DND-41 (cell line): Measurements from ENCODE around the gene SCGB1A1.

ENCODE experiments used
- ATAC-seq: fragments of 200-7000 bp; cut with Tn5 transposase; 3 replicates; pipeline ENCODE4 v1.9.1; 2021; ENCODE audit warnings: low read depth; ENCODE audit not compliant: insufficient read depth
- DNase-seq: peaks from one replicate; pipeline ENCODE4 v3.0.0-alpha.2; 2020
- H2AFZ ChIP-seq: 2 replicates; pipeline ENCODE4 v1.6.0; 2012; ENCODE audit warnings: low read depth, low read length
- H3K27ac ChIP-seq: 2 replicates; pipeline ENCODE4 v1.5.1; 2012; ENCODE audit warnings: low read length, inconsistent platforms
- H3K27me3 ChIP-seq: fragments of 200-600 bp; sonication (generic); 2 replicates; pipeline ENCODE4 v1.6.0; 2012; ENCODE audit warnings: low read length, mild to moderate bottlenecking, inconsistent platforms; ENCODE audit not compliant: insufficient read depth, poor library complexity
- H3K36me3 ChIP-seq: 2 replicates; pipeline ENCODE4 v1.5.1; 2012; ENCODE audit warnings: low read length, inconsistent platforms; ENCODE audit not compliant: insufficient read depth
- H3K4me1 ChIP-seq: 2 replicates; pipeline ENCODE4 v1.5.1; 2012; ENCODE audit warnings: mild to moderate bottlenecking, low read length; ENCODE audit not compliant: insufficient read depth
- H3K4me2 ChIP-seq: 2 replicates; pipeline ENCODE4 v1.6.0; 2012; ENCODE audit warnings: mild to moderate bottlenecking, moderate library complexity, low read length, inconsistent platforms; ENCODE audit not compliant: insufficient read depth
- H3K4me3 ChIP-seq, 2 experiments: fragments of 200-600 bp in 1 of 2; shearing (Covaris generic) in 1 of 2; 2 replicates each; pipeline ENCODE4 v1.5.1; 2012 to 2016; ENCODE audit warnings: inconsistent platforms in 2 of 2, low read length in 2 of 2, mild to moderate bottlenecking in 2 of 2, low read depth in 1 of 2, moderate library complexity in 1 of 2
- H3K79me2 ChIP-seq: 2 replicates; pipeline ENCODE4 v1.6.0; 2012; ENCODE audit warnings: low read length, inconsistent platforms; ENCODE audit not compliant: insufficient read depth
- H3K9ac ChIP-seq: 2 replicates; pipeline ENCODE4 v1.6.0; 2012; ENCODE audit warnings: low read depth, mild to moderate bottlenecking, inconsistent platforms, low read length, moderate library complexity
- H3K9me3 ChIP-seq: 2 replicates; pipeline ENCODE4 v1.5.1; 2012; ENCODE audit warnings: low read length, moderate library complexity, mild to moderate bottlenecking, inconsistent platforms; ENCODE audit not compliant: insufficient read depth, severe bottlenecking
- H4K20me1 ChIP-seq: 2 replicates; pipeline ENCODE4 v1.6.0; 2012; ENCODE audit warnings: low read length; ENCODE audit not compliant: insufficient read depth
- EZH2 ChIP-seq: IDR thresholded peaks from 3 replicates; pipeline ENCODE4 v1.6.1; 2012; ENCODE audit warnings: borderline replicate concordance, low read depth, mild to moderate bottlenecking, moderate library complexity, low read length, inconsistent platforms; ENCODE audit not compliant: severe bottlenecking
- TF ChIP-seq, protein P1 (sequence below): IDR thresholded peaks from 2 replicates; pipeline ENCODE4 v1.5.1; 2012; ENCODE audit warnings: borderline replicate concordance, low read length, moderate library complexity, mild to moderate bottlenecking; ENCODE audit not compliant: poor library complexity, severe bottlenecking; ENCODE audit errors: extremely low read depth

SCGB1A1 gene

DNA sequence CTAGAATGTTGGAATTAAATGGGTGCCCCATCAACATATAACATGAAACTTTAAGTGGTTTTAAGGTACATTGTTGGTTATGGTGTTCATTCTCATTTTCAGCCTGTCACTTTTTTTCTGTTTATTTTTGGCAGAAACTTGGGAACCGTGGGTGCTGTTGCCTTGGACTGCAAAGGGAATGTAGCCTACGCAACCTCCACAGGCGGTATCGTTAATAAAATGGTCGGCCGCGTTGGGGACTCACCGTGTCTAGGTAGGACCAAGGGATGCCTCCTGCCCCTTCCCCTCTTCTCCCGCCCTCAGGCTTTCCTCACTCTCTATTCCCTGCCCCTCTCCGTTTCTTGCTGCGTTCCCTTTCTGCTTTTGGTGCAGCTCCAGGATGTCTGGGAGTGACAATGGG lies 29.8 kb upstream of the SCGB1A1 start:
- Histone ChIP-seq H3K27ac (no peak overlapping the region), H3K9ac (no peak overlapping the region), H3K4me2 (no peak overlapping the region), H3K27me3 (peaks cover 28% of the 10 kb centered on the region), H2AFZ (no peak overlapping the region), H3K79me2 (no peaks in the 10 kb centered on the region), H3K4me1 (no peaks in the 10 kb centered on the region), H3K36me3 (no peaks in the 10 kb centered on the region), H4K20me1 (no peaks in the 10 kb centered on the region; the same call in 1 of the 2 replicates), H3K9me3 (no peaks in the 10 kb centered on the region), H3K4me3 (no peak overlapping the region)
- DNase-seq (no peak), ATAC-seq (no peak)
- TF ChIP-seq, protein P1, sequence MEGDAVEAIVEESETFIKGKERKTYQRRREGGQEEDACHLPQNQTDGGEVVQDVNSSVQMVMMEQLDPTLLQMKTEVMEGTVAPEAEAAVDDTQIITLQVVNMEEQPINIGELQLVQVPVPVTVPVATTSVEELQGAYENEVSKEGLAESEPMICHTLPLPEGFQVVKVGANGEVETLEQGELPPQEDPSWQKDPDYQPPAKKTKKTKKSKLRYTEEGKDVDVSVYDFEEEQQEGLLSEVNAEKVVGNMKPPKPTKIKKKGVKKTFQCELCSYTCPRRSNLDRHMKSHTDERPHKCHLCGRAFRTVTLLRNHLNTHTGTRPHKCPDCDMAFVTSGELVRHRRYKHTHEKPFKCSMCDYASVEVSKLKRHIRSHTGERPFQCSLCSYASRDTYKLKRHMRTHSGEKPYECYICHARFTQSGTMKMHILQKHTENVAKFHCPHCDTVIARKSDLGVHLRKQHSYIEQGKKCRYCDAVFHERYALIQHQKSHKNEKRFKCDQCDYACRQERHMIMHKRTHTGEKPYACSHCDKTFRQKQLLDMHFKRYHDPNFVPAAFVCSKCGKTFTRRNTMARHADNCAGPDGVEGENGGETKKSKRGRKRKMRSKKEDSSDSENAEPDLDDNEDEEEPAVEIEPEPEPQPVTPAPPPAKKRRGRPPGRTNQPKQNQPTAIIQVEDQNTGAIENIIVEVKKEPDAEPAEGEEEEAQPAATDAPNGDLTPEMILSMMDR = no peak
- TF ChIP-seq EZH2 = no peak

GRCh38 chr11:62390237-62390636 lies 28.6 kb upstream of the SCGB1A1 start:
- Histone ChIP-seq H3K27me3 (peaks cover 28% of the 10 kb centered on the region), H3K27ac (no peak overlapping the region), H3K79me2 (no peaks in the 10 kb centered on the region), H3K9ac (no peak overlapping the region), H3K4me1 (no peaks in the 10 kb centered on the region), H3K9me3 (no peaks in the 10 kb centered on the region), H3K4me3 (no peak overlapping the region), H3K36me3 (no peaks in the 10 kb centered on the region), H2AFZ (no peak overlapping the region), H3K4me2 (no peak overlapping the region), H4K20me1 (no peaks in the 10 kb centered on the region; the same call in 1 of the 2 replicates)
- no peak for TF ChIP-seq EZH2
- TF ChIP-seq, protein P1 = no peak
- no peak for DNase-seq
- ATAC-seq = no peak

GRCh38 chr11:62390722-62391121 lies 28.1 kb upstream of the SCGB1A1 start:
- Histone ChIP-seq H3K27me3 (peaks cover 28% of the 10 kb centered on the region), H3K4me2 (no peak overlapping the region), H3K79me2 (no peaks in the 10 kb centered on the region), H2AFZ (no peak overlapping the region), H3K4me3 (no peak overlapping the region), H3K9ac (no peak overlapping the region), H4K20me1 (no peaks in the 10 kb centered on the region; the same call in 1 of the 2 replicates), H3K27ac (no peak overlapping the region), H3K9me3 (no peaks in the 10 kb centered on the region), H3K4me1 (no peaks in the 10 kb centered on the region), H3K36me3 (no peaks in the 10 kb centered on the region)
- no peak for DNase-seq
- ATAC-seq = no peak
- TF ChIP-seq, protein P1 = no peak
- no peak for TF ChIP-seq EZH2
